ENCODE data around the gene BRMS1. TPM values are rescaled to one million over a fixed set of nuclear protein-coding genes. Genes with fewer than 3 reads are reported as not detected.

BRMS1 gene
- total and polyA plus RNA-seq, 2 experiments from 2014 or later: 39.7 to 48.6 TPM

- Histone ChIP-seq H3K9me3 (ENCODE audit: low read depth) (no peaks in the 10 kb centered on the region), H3K4me3 (no peak overlapping the region), H3K4me2 (peak overlapping the region; percentile 96), H3K36me3 (replicated peaks; ENCODE audit: insufficient read depth, low read depth) (no peaks in the 10 kb centered on the region), H3K4me1 (ENCODE audit: insufficient read depth) (peaks cover 19% of the 10 kb centered on the region), H3K79me2 (peaks cover 7% of the 10 kb centered on the region), H2AFZ (no peak overlapping the region), H4K20me1 (ENCODE audit: insufficient read depth, poor library complexity, severe bottlenecking) (no peaks in the 10 kb centered on the region), H3K27me3 (no peaks in the 10 kb centered on the region), H3K27ac (peak overlapping the region; percentile 81), H3K9me2 (replicated peaks; ENCODE audit: insufficient read depth) (no peaks in the 10 kb centered on the region)
- TF ChIP-seq CTCF (IDR thresholded peaks at IDR 0.05; ENCODE audit: poor library complexity) (no peak), EZH2phosphoT487 (IDR thresholded peaks at IDR 0.05; ENCODE audit: low read depth, severe bottlenecking, unreplicated experiment) (no peak), EZH2 (IDR thresholded peaks at IDR 0.05; ENCODE audit: borderline replicate concordance) (no peak)
- DNase-seq (ENCODE audit: low spot score): no peak
- 79% methylated on average over 18 of the region's 18 CpGs for WGBS (ENCODE audit: low lambda C conversion rate, missing lambda C conversion rate)
Observed at GRCh38 chr11:66337103-66337899, 7.6 kb downstream of the BRMS1 start.

- WGBS (ENCODE audit: low lambda C conversion rate, missing lambda C conversion rate): 20% methylated on average over 22 of the region's 22 CpGs
- H3K4me1 ChIP-seq (ENCODE audit: insufficient read depth): peaks cover 19% of the 10 kb centered on the region
- peak within 1 kb of the TSS; percentile 81 for H3K27ac ChIP-seq
- H4K20me1 ChIP-seq (ENCODE audit: insufficient read depth, poor library complexity, severe bottlenecking): no peaks in the 10 kb centered on the region
- no peaks in the 10 kb centered on the region for H3K27me3 ChIP-seq
- peak; percentile 85 for DNase-seq (ENCODE audit: low spot score)
- H2AFZ ChIP-seq: no peak within 1 kb of the TSS
- H3K9me2 ChIP-seq (replicated peaks; ENCODE audit: insufficient read depth): no peaks in the 10 kb centered on the region
- H3K79me2 ChIP-seq: peaks cover 7% of the 10 kb centered on the region
- TF ChIP-seq CTCF (IDR thresholded peaks at IDR 0.05; ENCODE audit: poor library complexity) (peak; percentile 54), EZH2 (IDR thresholded peaks at IDR 0.05; ENCODE audit: borderline replicate concordance) (no peak), EZH2phosphoT487 (IDR thresholded peaks at IDR 0.05; ENCODE audit: low read depth, severe bottlenecking, unreplicated experiment) (no peak)
- peak within 1 kb of the TSS; percentile 27 for H3K4me3 ChIP-seq
- no peaks in the 10 kb centered on the region for H3K36me3 ChIP-seq (replicated peaks; ENCODE audit: insufficient read depth, low read depth)
- no peaks in the 10 kb centered on the region for H3K9me3 ChIP-seq (ENCODE audit: low read depth)
- H3K4me2 ChIP-seq: peak within 1 kb of the TSS; percentile 96
Observed at GRCh38 chr11:66336234-66337102, 8.4 kb downstream of the BRMS1 start, which contains the start of gene RIN1. Gene RIN1 (minus strand): TSS chr11:66336434. CDS start chr11:66336402, 32 bp downstream.

- H2AFZ ChIP-seq: no peak overlapping the region
Observed at GRCh38 chr11:66335531-66336233, 9.2 kb downstream of the BRMS1 start.

More at GRCh38 chr11:66335531-66336233, 9.2 kb downstream of the BRMS1 start:
- H3K27ac ChIP-seq: peak overlapping the region; percentile 81
- TF ChIP-seq EZH2 (IDR thresholded peaks at IDR 0.05; ENCODE audit: borderline replicate concordance): no peak
- no peak for TF ChIP-seq EZH2phosphoT487 (IDR thresholded peaks at IDR 0.05; ENCODE audit: low read depth, severe bottlenecking, unreplicated experiment)
- TF ChIP-seq CTCF (IDR thresholded peaks at IDR 0.05; ENCODE audit: poor library complexity): no peak
- peak overlapping the region; percentile 96 for H3K4me2 ChIP-seq
- no peaks in the 10 kb centered on the region for H3K36me3 ChIP-seq (replicated peaks; ENCODE audit: insufficient read depth, low read depth)
- peaks cover 7% of the 10 kb centered on the region for H3K79me2 ChIP-seq
- peak; percentile 49 for DNase-seq (ENCODE audit: low spot score)
- H3K9me2 ChIP-seq (replicated peaks; ENCODE audit: insufficient read depth): no peaks in the 10 kb centered on the region
- no peaks in the 10 kb centered on the region for H3K9me3 ChIP-seq (ENCODE audit: low read depth)
- peak overlapping the region; percentile 27 for H3K4me3 ChIP-seq
- no peaks in the 10 kb centered on the region for H4K20me1 ChIP-seq (ENCODE audit: insufficient read depth, poor library complexity, severe bottlenecking)
- whole genome bisulfite sequencing (ENCODE audit: low lambda C conversion rate, missing lambda C conversion rate): 22% methylated on average over 28 of the region's 35 CpGs
- no peaks in the 10 kb centered on the region for H3K27me3 ChIP-seq
- H3K4me1 ChIP-seq (ENCODE audit: insufficient read depth): peaks cover 19% of the 10 kb centered on the region
